H1 (cell line): Measurements from ENCODE around the gene MARK3.

Experiments
- BRCA1 ChIP-seq: IDR thresholded peaks from 2 replicates; pipeline ENCODE4 v1.6.1; 2012; ENCODE audit warnings: low read depth, low read length, improper control_type of control experiment
- CBX8 ChIP-seq: fragments of 300-800, 300-1000 bp; sonication (generic); IDR thresholded peaks from 2 replicates; pipeline ENCODE4 v1.7.1; 2016; ENCODE audit warnings: low read depth, low read length, borderline replicate concordance
- EGR1 ChIP-seq: IDR thresholded peaks from 2 replicates; pipeline ENCODE4 v1.6.1; 2011; ENCODE audit warnings: low read depth, low read length, borderline replicate concordance
- EP300 ChIP-seq, 2 experiments: IDR thresholded peaks; 1 replicate in 1 of 2; 2 replicates in 1 of 2; pipeline ENCODE4 v1.6.1; 2011 to 2012; ENCODE audit warnings: low read depth in 2 of 2, low read length in 2 of 2, mild to moderate bottlenecking in 2 of 2, borderline replicate concordance in 1 of 2, inconsistent platforms in 1 of 2, moderate library complexity in 1 of 2
- EZH2 ChIP-seq: fragments of 200-600 bp; sonication (generic); IDR thresholded peaks from 2 replicates; pipeline ENCODE4 v1.7.1; 2012; ENCODE audit warnings: low read depth, mild to moderate bottlenecking, moderate library complexity, low read length, inconsistent platforms; ENCODE audit not compliant: severe bottlenecking
- JUN ChIP-seq: IDR thresholded peaks from 2 replicates; pipeline ENCODE4 v1.6.1; 2011; ENCODE audit warnings: low read depth, mild to moderate bottlenecking, improper control_type of control experiment, low read length
- POLR2AphosphoS5 ChIP-seq: IDR thresholded peaks from 2 replicates; pipeline ENCODE4 v1.6.1; 2011; ENCODE audit warnings: low read depth, low read length
- TEAD4 ChIP-seq: IDR thresholded peaks from 2 replicates; pipeline ENCODE4 v1.6.1; 2012; ENCODE audit warnings: low read depth, low read length, inconsistent platforms, mixed read lengths
- TF ChIP-seq, protein P1 (sequence below), 3 experiments: IDR thresholded peaks; 1 replicate in 2 of 3; 2 replicates in 1 of 3; pipeline versions ENCODE4 v1.5.1 to v1.6.1; 2011; ENCODE audit warnings: low read length in 3 of 3, mild to moderate bottlenecking in 3 of 3, inconsistent platforms in 2 of 3, low read depth in 1 of 3, moderate library complexity in 1 of 3; ENCODE audit not compliant: insufficient read depth in 1 of 3; ENCODE audit errors: control extremely low read depth in 1 of 3
- TF ChIP-seq, protein P2 (sequence below): IDR thresholded peaks from 2 replicates; pipeline ENCODE4 v1.6.1; 2012; ENCODE audit warnings: low read length, inconsistent platforms

DNA sequence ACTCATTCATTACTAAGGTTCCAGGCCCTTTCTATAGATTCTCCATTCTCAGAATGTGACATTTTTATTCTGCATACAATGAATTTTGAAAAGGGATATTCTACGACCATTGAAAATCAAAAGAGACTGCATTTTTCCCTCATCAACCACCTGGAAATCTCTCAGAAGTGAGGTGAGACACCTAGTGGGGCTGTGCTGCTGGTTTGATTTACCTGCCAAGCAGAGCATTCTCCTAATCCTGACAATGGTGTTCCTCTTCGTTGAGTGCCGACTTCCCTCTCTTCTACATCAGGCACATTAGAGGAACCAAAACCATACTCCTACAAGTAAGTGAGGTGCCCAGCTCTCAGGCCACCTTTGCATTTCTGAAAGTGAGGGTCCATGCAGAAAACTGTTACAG lies 122.5 kb downstream of the MARK3 start:
- TF ChIP-seq, protein P1, sequence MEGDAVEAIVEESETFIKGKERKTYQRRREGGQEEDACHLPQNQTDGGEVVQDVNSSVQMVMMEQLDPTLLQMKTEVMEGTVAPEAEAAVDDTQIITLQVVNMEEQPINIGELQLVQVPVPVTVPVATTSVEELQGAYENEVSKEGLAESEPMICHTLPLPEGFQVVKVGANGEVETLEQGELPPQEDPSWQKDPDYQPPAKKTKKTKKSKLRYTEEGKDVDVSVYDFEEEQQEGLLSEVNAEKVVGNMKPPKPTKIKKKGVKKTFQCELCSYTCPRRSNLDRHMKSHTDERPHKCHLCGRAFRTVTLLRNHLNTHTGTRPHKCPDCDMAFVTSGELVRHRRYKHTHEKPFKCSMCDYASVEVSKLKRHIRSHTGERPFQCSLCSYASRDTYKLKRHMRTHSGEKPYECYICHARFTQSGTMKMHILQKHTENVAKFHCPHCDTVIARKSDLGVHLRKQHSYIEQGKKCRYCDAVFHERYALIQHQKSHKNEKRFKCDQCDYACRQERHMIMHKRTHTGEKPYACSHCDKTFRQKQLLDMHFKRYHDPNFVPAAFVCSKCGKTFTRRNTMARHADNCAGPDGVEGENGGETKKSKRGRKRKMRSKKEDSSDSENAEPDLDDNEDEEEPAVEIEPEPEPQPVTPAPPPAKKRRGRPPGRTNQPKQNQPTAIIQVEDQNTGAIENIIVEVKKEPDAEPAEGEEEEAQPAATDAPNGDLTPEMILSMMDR (IDR thresholded peaks at IDR 0.05; ENCODE audit: control extremely low read depth in 1 of 3, insufficient read depth in 1 of 3, low read depth in 1 of 3, low read length in 3 of 3): no peak; a peak in 1 of 4 replicates
- TF ChIP-seq EGR1 (no peak), TEAD4 (no peak), EZH2 (no peak), EP300 (IDR thresholded peaks at IDR 0.05; ENCODE audit: borderline replicate concordance in 1 of 2, low read depth in 2 of 2, low read length in 2 of 2) (no peak), BRCA1 (no peak), JUN (no peak), CBX8 (no peak), POLR2AphosphoS5 (no peak)
- TF ChIP-seq, protein P2, sequence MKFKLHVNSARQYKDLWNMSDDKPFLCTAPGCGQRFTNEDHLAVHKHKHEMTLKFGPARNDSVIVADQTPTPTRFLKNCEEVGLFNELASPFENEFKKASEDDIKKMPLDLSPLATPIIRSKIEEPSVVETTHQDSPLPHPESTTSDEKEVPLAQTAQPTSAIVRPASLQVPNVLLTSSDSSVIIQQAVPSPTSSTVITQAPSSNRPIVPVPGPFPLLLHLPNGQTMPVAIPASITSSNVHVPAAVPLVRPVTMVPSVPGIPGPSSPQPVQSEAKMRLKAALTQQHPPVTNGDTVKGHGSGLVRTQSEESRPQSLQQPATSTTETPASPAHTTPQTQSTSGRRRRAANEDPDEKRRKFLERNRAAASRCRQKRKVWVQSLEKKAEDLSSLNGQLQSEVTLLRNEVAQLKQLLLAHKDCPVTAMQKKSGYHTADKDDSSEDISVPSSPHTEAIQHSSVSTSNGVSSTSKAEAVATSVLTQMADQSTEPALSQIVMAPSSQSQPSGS: no peak
